Upper lobe of left lung (tissue), 6 donors: Measurements from ENCODE around the gene FSTL5. TPM values are rescaled to one million over a fixed set of nuclear protein-coding genes. Genes with fewer than 3 reads are reported as not detected.

Experiments
- ATAC-seq, 2 donors: fragments of 200-7000 bp; cut with Tn5 transposase; one replicate each; pipeline ENCODE4 v1.9.1; 2022; ENCODE audit warnings: mild to moderate bottlenecking in 2 of 2, moderate library complexity in 2 of 2; ENCODE audit not compliant: low FRiP score in 2 of 2
- DNase-seq, 2 donors: peaks; one replicate each; pipeline ENCODE4 v3.0.0-alpha.2; 2019 to 2020
- H3K27ac ChIP-seq, 4 donors: fragments of 200-600 bp; sonication (generic); one replicate each; pipeline ENCODE4 v1.5.1; 2016 to 2019
- H3K27me3 ChIP-seq, 4 donors: fragments of 200-600 bp; sonication (generic); one replicate each; pipeline ENCODE4 v1.5.1; 2017 to 2019
- H3K36me3 ChIP-seq, 4 donors: fragments of 200-600 bp; sonication (generic); one replicate each; pipeline ENCODE4 v1.5.1; 2016 to 2019
- H3K4me1 ChIP-seq, 4 donors: fragments of 200-600 bp; sonication (generic); one replicate each; pipeline ENCODE4 v1.5.1; 2018 to 2019
- H3K4me3 ChIP-seq, 4 donors: fragments of 200-600 bp; sonication (generic); one replicate each; pipeline ENCODE4 v1.5.1; 2017 to 2019; ENCODE audit warnings: mild to moderate bottlenecking in 2 of 4, moderate library complexity in 1 of 4
- H3K9me3 ChIP-seq, 4 donors: fragments of 200-600 bp; sonication (generic); one replicate each; pipeline ENCODE4 v1.5.1; 2018 to 2019
- CTCF ChIP-seq, 6 experiments: fragments of 450-650 bp in 4 of 6; fragments of 200-600 bp in 2 of 6; sonication (generic) in 2 of 6; IDR thresholded peaks; one replicate each; pipeline ENCODE4 v1.5.1; 2016 to 2019; ENCODE audit warnings: antibody characterized with exemption in 6 of 6
- EP300 ChIP-seq, 4 donors: sonication (generic); formaldehyde crosslinking; IDR thresholded peaks; one replicate each; pipeline ENCODE4 v1.5.1; 2017; ENCODE audit warnings: antibody characterized with exemption in 4 of 4, control low read depth in 2 of 4
- POLR2A ChIP-seq, 4 donors: fragments of 450-650 bp; IDR thresholded peaks; one replicate each; pipeline ENCODE4 v1.5.1; 2016 to 2017; ENCODE audit warnings: antibody characterized with exemption in 4 of 4, mild to moderate bottlenecking in 2 of 4
- POLR2AphosphoS5 ChIP-seq, 2 donors: sonication (generic); formaldehyde crosslinking; IDR thresholded peaks; one replicate each; pipeline ENCODE4 v1.5.1; 2017; ENCODE audit warnings: antibody characterized with exemption in 2 of 2
- WGBS, 2 donors: methylation state at CpG; one replicate each; pipeline ENCODE4 v1.1.5; 2017 to 2018; 5-methylcytosine and 5-hydroxymethylcytosine counted together
- total RNA-seq, 6 donors: library from RNA; depleted of rRNA in 4 of 6; stranded (reverse); fragments of >200 nt in 4 of 6; gene quantifications; one replicate each; pipeline versions ENCODE4 v1.1.0 to v1.2.1, GENCODE V29; 2016 to 2021
- donor health status: DM: no; HTN: no; CAD: no; lungs with moderate emphysema.
- donor health status: DM: no; HTN: yes; CAD: no; lungs with severe emphysema.

FSTL5 gene
- total RNA-seq, 6 donors from 2014 or later = not detected

GRCh38 chr4:161650812-161651211, 513.0 kb downstream of the FSTL5 start:
- peaks cover 0 to 9% (median 0%) of the 10 kb centered on the region in 4 donors for H3K9me3 ChIP-seq
- no peaks in the 10 kb centered on the region for H3K36me3 ChIP-seq
- no peaks in the 10 kb centered on the region for H3K27me3 ChIP-seq
- no peak overlapping the region for H3K27ac ChIP-seq
- H3K4me1 ChIP-seq = no peaks in the 10 kb centered on the region
- DNase-seq (no peak), ATAC-seq (peak in 1 of 2 donors; percentile 70)
- WGBS, 2 donors = 57 to 59% methylated on average over 5 of the region's 5 CpGs
- no peak overlapping the region for H3K4me3 ChIP-seq
- TF ChIP-seq POLR2A (IDR thresholded peaks at IDR 0.05) = no peak
- TF ChIP-seq CTCF (IDR thresholded peaks at IDR 0.05) = no peak
- no peak for TF ChIP-seq POLR2AphosphoS5 (IDR thresholded peaks at IDR 0.05)
- TF ChIP-seq EP300 (IDR thresholded peaks at IDR 0.05) = no peak

GRCh38 chr4:161647757-161648156, 516.0 kb downstream of the FSTL5 start:
- ATAC-seq (no peak), DNase-seq (no peak)
- Histone ChIP-seq H3K27ac (no peak overlapping the region), H3K9me3 (peaks cover 0 to 9% (median 0%) of the 10 kb centered on the region in 4 donors), H3K4me1 (no peaks in the 10 kb centered on the region), H3K36me3 (no peaks in the 10 kb centered on the region), H3K4me3 (no peak overlapping the region), H3K27me3 (no peaks in the 10 kb centered on the region)
- no peak for TF ChIP-seq POLR2AphosphoS5 (IDR thresholded peaks at IDR 0.05)
- no peak for TF ChIP-seq EP300 (IDR thresholded peaks at IDR 0.05)
- TF ChIP-seq POLR2A (IDR thresholded peaks at IDR 0.05) = no peak
- no peak for TF ChIP-seq CTCF (IDR thresholded peaks at IDR 0.05)
- WGBS, 2 donors = 90 to 97% methylated on average over 9 to 12 of the region's 12 CpGs

GRCh38 chr4:161642708-161643107, 521.1 kb downstream of the FSTL5 start:
- DNase-seq (no peak), ATAC-seq (no peak)
- H3K27me3 ChIP-seq = no peaks in the 10 kb centered on the region
- H3K36me3 ChIP-seq = no peaks in the 10 kb centered on the region
- H3K27ac ChIP-seq = no peak overlapping the region
- TF ChIP-seq POLR2A (IDR thresholded peaks at IDR 0.05) (no peak), POLR2AphosphoS5 (IDR thresholded peaks at IDR 0.05) (no peak), EP300 (IDR thresholded peaks at IDR 0.05) (no peak), CTCF (IDR thresholded peaks at IDR 0.05) (no peak)
- no peaks in the 10 kb centered on the region for H3K4me1 ChIP-seq
- 26 to 36% methylated on average over 1 of the region's 1 CpG for WGBS, 2 donors
- H3K9me3 ChIP-seq = peaks cover 0 to 4% (median 0%) of the 10 kb centered on the region in 4 donors
- H3K4me3 ChIP-seq = no peak overlapping the region

- 83 to 91% methylated on average over 11 to 14 of the region's 14 CpGs for WGBS, 2 donors
- no peak overlapping the region for H3K4me3 ChIP-seq
- no peak for ATAC-seq
These were observed 533.9 kb downstream of the FSTL5 start for GRCh38 chr4:161629694-161630441.

More at GRCh38 chr4:161629694-161630441, 533.9 kb downstream of the FSTL5 start:
- H3K4me1 ChIP-seq = no peaks in the 10 kb centered on the region
- H3K27ac ChIP-seq = no peak overlapping the region
- H3K36me3 ChIP-seq = no peaks in the 10 kb centered on the region
- no peaks in the 10 kb centered on the region for H3K27me3 ChIP-seq
- TF ChIP-seq CTCF (IDR thresholded peaks at IDR 0.05) (no peak), EP300 (IDR thresholded peaks at IDR 0.05) (no peak), POLR2A (IDR thresholded peaks at IDR 0.05) (no peak), POLR2AphosphoS5 (IDR thresholded peaks at IDR 0.05) (no peak)
- DNase-seq = no peak
- H3K9me3 ChIP-seq = no peaks in the 10 kb centered on the region
